HepG2 (cell line): ENCODE data around the gene PPP4C. TPM values are rescaled to one million over a fixed set of nuclear protein-coding genes. Genes with fewer than 3 reads are reported as not detected.
A peak's percentile ranks its signal among the peaks of the same experiment; 100 is the strongest.

ENCODE experiments used
- BCLAF1 ChIP-seq: fragments of 450-650 bp; IDR thresholded peaks from 2 replicates; pipeline ENCODE4 v1.6.1; 2017; ENCODE audit warnings: mild to moderate bottlenecking
- GABPA ChIP-seq, 2 experiments: IDR thresholded peaks; 2 replicates each; pipeline ENCODE4 v1.6.1; 2011 to 2016; ENCODE audit warnings: low read depth in 2 of 2, low read length in 1 of 2, missing biosample characterization in 1 of 2, missing genetic modification characterization in 1 of 2
- JUN ChIP-seq: sonication (generic); formaldehyde crosslinking; IDR thresholded peaks from 2 replicates; pipeline ENCODE4 v1.4.0; 2020; ENCODE audit warnings: mild to moderate bottlenecking, missing genetic modification reagents
- KDM4B ChIP-seq: sonication (generic); formaldehyde crosslinking; IDR thresholded peaks from 2 replicates; pipeline ENCODE4 v1.4.0; 2020; ENCODE audit warnings: missing genetic modification reagents
- MATR3 ChIP-seq: sonication (generic); formaldehyde crosslinking; IDR thresholded peaks from 2 replicates; pipeline ENCODE4 v1.4.0; 2020; ENCODE audit warnings: missing genetic modification reagents
- MXD4 ChIP-seq: IDR thresholded peaks from 2 replicates; pipeline ENCODE4 v1.6.1; 2016; ENCODE audit warnings: mild to moderate bottlenecking, missing biosample characterization, missing genetic modification reagents
- RORA ChIP-seq: sonication (generic); formaldehyde crosslinking; IDR thresholded peaks from 2 replicates; pipeline ENCODE4 v1.5.0; 2020; ENCODE audit warnings: mild to moderate bottlenecking, missing genetic modification reagents, moderate library complexity
- ZC3H13 ChIP-seq: sonication (generic); formaldehyde crosslinking; IDR thresholded peaks from 2 replicates; pipeline ENCODE4 v1.8.1; 2023; ENCODE audit warnings: mild to moderate bottlenecking, missing genetic modification reagents, moderate library complexity
- ZNF317 ChIP-seq: sonication (generic); formaldehyde crosslinking; IDR thresholded peaks from 2 replicates; pipeline ENCODE4 v1.5.0; 2020; ENCODE audit warnings: mild to moderate bottlenecking, missing genetic modification reagents
- ZNF468 ChIP-seq: sonication (generic); formaldehyde crosslinking; IDR thresholded peaks from 2 replicates; pipeline ENCODE4 v1.8.0; 2022; ENCODE audit warnings: mild to moderate bottlenecking, moderate library complexity, missing genetic modification reagents
- ZNF710 ChIP-seq: sonication (generic); formaldehyde crosslinking; IDR thresholded peaks from 2 replicates; pipeline ENCODE4 v1.5.0; 2020; ENCODE audit warnings: mild to moderate bottlenecking, missing genetic modification reagents, borderline replicate concordance
- polyA plus RNA-seq, 8 experiments: library from polyadenylated mRNA; depleted of rRNA in 3 of 8; stranded (reverse) in 7 of 8; unstranded in 1 of 8; fragments of >200 nt; fragmentation: Illumina TruSeq in 4 of 8; extraction: Trizol in 4 of 8; gene quantifications; 2 replicates each; pipeline versions ENCODE4 v1.2.1 to v1.2.3, GENCODE V29; 2011 to 2016; ENCODE audit warnings: low read depth in 4 of 8, missing spikeins in 1 of 8, mixed read lengths in 1 of 8; ENCODE audit not compliant: insufficient read depth in 1 of 8
- total RNA-seq, 5 experiments: library from RNA; depleted of rRNA; stranded (reverse); fragments of >200 nt; fragmentation: Illumina TruSeq; extraction: Trizol; gene quantifications; 2 replicates each; pipeline ENCODE4 v1.2.3, GENCODE V29; 2016; ENCODE audit warnings: low read depth in 1 of 5

The PPP4C gene
- total and polyA plus RNA-seq, 2 of the 13 experiments (the other 11 are each of a cell fraction or from before 2014, with no cell fraction given): 176 to 220 TPM

DNA sequence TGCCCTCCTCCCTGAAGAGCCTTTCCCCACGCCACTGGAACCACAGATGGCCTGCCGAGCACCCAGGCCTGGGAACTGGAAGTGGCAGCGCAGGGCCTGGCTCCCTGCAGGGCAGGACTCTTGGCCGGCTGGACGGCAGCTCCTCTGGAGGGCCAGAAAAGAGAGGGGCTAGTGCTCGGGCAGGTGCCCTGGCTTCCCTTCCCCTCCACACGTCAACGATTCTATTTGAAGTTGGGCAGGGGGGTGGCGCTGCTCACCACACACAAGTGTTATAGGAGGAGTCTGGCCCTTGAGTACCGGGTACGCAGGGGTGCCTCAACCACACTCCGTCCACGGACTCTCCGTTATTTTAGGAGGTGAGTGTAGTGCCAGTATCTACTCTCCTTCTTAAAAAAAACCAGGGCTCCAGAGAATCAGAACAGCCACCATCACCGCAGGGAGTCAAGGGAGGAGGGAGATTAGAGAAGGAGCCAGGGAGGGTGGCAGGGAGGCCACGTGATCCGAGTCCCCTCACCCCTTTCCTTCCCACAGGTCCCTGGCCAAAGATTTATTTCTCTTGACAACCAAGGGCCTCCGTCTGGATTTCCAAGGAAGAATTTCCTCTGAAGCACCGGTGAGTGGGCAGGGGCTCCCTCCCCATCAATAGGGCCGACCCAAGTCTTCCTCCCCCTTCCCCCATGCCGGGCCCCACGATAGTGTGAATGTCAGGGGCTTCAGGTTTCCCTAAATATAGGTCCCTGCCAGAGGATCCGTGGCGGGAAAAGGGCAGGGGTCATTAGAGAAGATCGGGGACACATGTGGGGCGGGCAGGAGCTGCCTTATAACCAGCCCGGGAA is 11.7 kb upstream of the PPP4C start (continued):
- TF ChIP-seq BCLAF1 (no peak), ZNF710 (CRISPR knock-in tag) (0 out of 2 replicates have a peak, but pooled peaks have one; percentile 25), MATR3 (no peak), ZC3H13 (CRISPR knock-in tag) (peak; percentile 98), RORA (CRISPR knock-in tag) (no peak), ZNF468 (0 out of 2 replicates have a peak, but pooled peaks have one; percentile 15), GABPA (IDR thresholded peaks at IDR 0.05; ENCODE audit: low read depth, low read length) (no peak), GABPA (CRISPR knock-in tag; IDR thresholded peaks at IDR 0.05; ENCODE audit: low read depth) (peak; percentile 48; the same call in 1 of the 2 replicates), KDM4B (CRISPR knock-in tag) (no peak; the same call in 1 of the 2 replicates), MXD4 (peak; percentile 42; the same call in 1 of the 2 replicates), ZNF317 (CRISPR knock-in tag) (peak; percentile 82), JUN (CRISPR knock-in tag) (no peak)
